Esophagus (tissue), 2 donors: ENCODE results near the gene DEGS2. TPM values are rescaled to one million over a fixed set of nuclear protein-coding genes. Genes with fewer than 3 reads are reported as not detected.

Experiments used
- H3K27ac ChIP-seq, 2 donors: one replicate each; pipeline ENCODE4 v1.5.1; 2013; ENCODE audit warnings: low read depth in 2 of 2, mild to moderate bottlenecking in 2 of 2, inconsistent platforms in 1 of 2, low read length in 1 of 2, moderate library complexity in 1 of 2
- H3K27me3 ChIP-seq, 2 donors: one replicate each; pipeline ENCODE4 v1.6.1; 2013; ENCODE audit warnings: low read length in 2 of 2, control low read depth in 1 of 2, mild to moderate bottlenecking in 1 of 2; ENCODE audit not compliant: insufficient read depth in 2 of 2, control insufficient read depth in 1 of 2
- H3K36me3 ChIP-seq, 2 donors: one replicate each; pipeline ENCODE4 v1.6.1; 2013; ENCODE audit warnings: low read length in 1 of 2; ENCODE audit not compliant: control insufficient read depth in 2 of 2, insufficient read depth in 2 of 2
- H3K4me1 ChIP-seq, 2 donors: one replicate each; pipeline ENCODE4 v1.6.1; 2013; ENCODE audit warnings: low read length in 1 of 2; ENCODE audit not compliant: control insufficient read depth in 2 of 2, insufficient read depth in 2 of 2
- H3K4me3 ChIP-seq, 2 donors: one replicate each; pipeline ENCODE4 v1.5.1; 2013; ENCODE audit warnings: low read length in 2 of 2, mild to moderate bottlenecking in 2 of 2, low read depth in 1 of 2, moderate library complexity in 1 of 2
- H3K9me3 ChIP-seq, 2 donors: one replicate each; pipeline ENCODE4 v1.6.1; 2013; ENCODE audit warnings: mild to moderate bottlenecking in 2 of 2, low read depth in 1 of 2, low read length in 1 of 2, moderate library complexity in 1 of 2; ENCODE audit not compliant: control insufficient read depth in 2 of 2, insufficient read depth in 1 of 2
- WGBS, 2 donors: extraction: QIAGEN DNeasy Blood & Tissue Kit; methylation state at CpG; one replicate each; pipeline ENCODE4 v1.1.7; 2013; 5-methylcytosine and 5-hydroxymethylcytosine counted together
- polyA plus RNA-seq, 2 donors: library from polyadenylated mRNA; stranded (reverse); fragments of 200-250 nt; gene quantifications; one replicate each; pipeline ENCODE4 v1.2.3, GENCODE V29; 2013
- donor health status: healthy with polysubstance abuse.
- donor health status: Bipolar disorder and iron deficiency.

The DEGS2 gene
- polyA plus RNA-seq, 2 donors = 24.7 to 41.8 TPM

GRCh38 chr14:100109594-100109955 is 49.9 kb downstream of the DEGS2 start:
- no peaks in the 10 kb centered on the region for H3K27me3 ChIP-seq
- H3K27ac ChIP-seq = no peak overlapping the region
- H3K9me3 ChIP-seq = no peaks in the 10 kb centered on the region
- no peak overlapping the region for H3K4me3 ChIP-seq
- H3K4me1 ChIP-seq = peaks cover 2 to 17% of the 10 kb centered on the region in 2 donors
- peaks cover 0 to 4% of the 10 kb centered on the region in 2 donors for H3K36me3 ChIP-seq
- 94 to 97% methylated on average over 9 of the region's 9 CpGs for WGBS, 2 donors

GRCh38 chr14:100108840-100109593 is 50.4 kb downstream of the DEGS2 start:
- Histone ChIP-seq H3K36me3 (peaks cover 0 to 3% of the 10 kb centered on the region in 2 donors), H3K4me1 (peaks cover 2 to 15% of the 10 kb centered on the region in 2 donors), H3K27ac (no peak overlapping the region), H3K9me3 (no peaks in the 10 kb centered on the region), H3K4me3 (no peak overlapping the region), H3K27me3 (no peaks in the 10 kb centered on the region)
- 80% methylated on average over 10 of the region's 10 CpGs for WGBS, 2 donors

- Histone ChIP-seq H3K4me3 (no peak overlapping the region), H3K27me3 (no peaks in the 10 kb centered on the region), H3K36me3 (peaks cover 0 to 6% of the 10 kb centered on the region in 2 donors), H3K27ac (peak overlapping the region in 1 of 2 donors; percentile 40), H3K4me1 (peaks cover 2 to 12% of the 10 kb centered on the region in 2 donors), H3K9me3 (no peaks in the 10 kb centered on the region)
- 32% methylated on average over 13 of the region's 13 CpGs for WGBS, 2 donors
Observed at GRCh38 chr14:100108042-100108825, 51.2 kb downstream of the DEGS2 start.

GRCh38 chr14:100107236-100107635 is 52.2 kb downstream of the DEGS2 start:
- peak overlapping the region in 1 of 2 donors; percentile 38 for H3K27ac ChIP-seq
- H3K4me3 ChIP-seq = no peak overlapping the region
- H3K27me3 ChIP-seq = no peaks in the 10 kb centered on the region
- H3K36me3 ChIP-seq = peaks cover 0 to 6% of the 10 kb centered on the region in 2 donors
- H3K4me1 ChIP-seq = peaks cover 2 to 12% of the 10 kb centered on the region in 2 donors
- 61 to 71% methylated on average over 5 of the region's 5 CpGs for WGBS, 2 donors
- no peaks in the 10 kb centered on the region for H3K9me3 ChIP-seq

GRCh38 chr14:100106250-100107112 is 53.0 kb downstream of the DEGS2 start:
- Histone ChIP-seq H3K27ac (peak overlapping the region in 1 of 2 donors; percentile 38), H3K36me3 (peaks cover 0 to 6% of the 10 kb centered on the region in 2 donors), H3K4me1 (peaks cover 2 to 12% of the 10 kb centered on the region in 2 donors), H3K27me3 (no peaks in the 10 kb centered on the region), H3K9me3 (no peaks in the 10 kb centered on the region), H3K4me3 (no peak overlapping the region)
- WGBS, 2 donors = 82 to 83% methylated on average over 17 of the region's 17 CpGs

GRCh38 chr14:100105357-100106169 is 53.9 kb downstream of the DEGS2 start:
- 81 to 85% methylated on average over 16 of the region's 16 CpGs for WGBS, 2 donors
- Histone ChIP-seq H3K4me3 (no peak overlapping the region), H3K4me1 (peaks cover 2 to 12% of the 10 kb centered on the region in 2 donors), H3K9me3 (no peaks in the 10 kb centered on the region), H3K27ac (no peak overlapping the region), H3K27me3 (no peaks in the 10 kb centered on the region), H3K36me3 (peaks cover 0 to 6% of the 10 kb centered on the region in 2 donors)

GRCh38 chr14:100104523-100105300 is 54.7 kb downstream of the DEGS2 start:
- Histone ChIP-seq H3K27me3 (no peaks in the 10 kb centered on the region), H3K36me3 (peaks cover 0 to 8% of the 10 kb centered on the region in 2 donors), H3K9me3 (no peaks in the 10 kb centered on the region), H3K4me1 (peaks cover 2 to 12% of the 10 kb centered on the region in 2 donors), H3K27ac (peak overlapping the region; percentile 14 to 57), H3K4me3 (no peak overlapping the region)
- 78 to 81% methylated on average over 7 of the region's 7 CpGs for WGBS, 2 donors

- no peaks in the 10 kb centered on the region for H3K27me3 ChIP-seq
- H3K4me3 ChIP-seq = no peak overlapping the region
- H3K27ac ChIP-seq = no peak overlapping the region
- peaks cover 0 to 6% of the 10 kb centered on the region in 2 donors for H3K36me3 ChIP-seq
- 75 to 78% methylated on average over 4 of the region's 4 CpGs for WGBS, 2 donors
- H3K4me1 ChIP-seq = peaks cover 2 to 12% of the 10 kb centered on the region in 2 donors
- H3K9me3 ChIP-seq = no peaks in the 10 kb centered on the region
Observed at GRCh38 chr14:100104006-100104352, 55.5 kb downstream of the DEGS2 start.
